Subcutaneous abdominal adipose tissue (tissue), 5 donors: Measurements from ENCODE around the gene PAX7.

ENCODE experiments used
- H3K27ac ChIP-seq: one replicate; pipeline ENCODE4 v1.7.0; 2013; ENCODE audit warnings: low read depth, mild to moderate bottlenecking, inconsistent platforms, low read length, moderate library complexity
- H3K27me3 ChIP-seq, 5 donors: one replicate each; pipeline ENCODE4 v1.7.0; 2013; ENCODE audit warnings: low read length in 5 of 5, inconsistent platforms in 1 of 5; ENCODE audit not compliant: control insufficient read depth in 5 of 5, insufficient read depth in 4 of 5
- H3K36me3 ChIP-seq, 5 donors: one replicate each; pipeline ENCODE4 v1.7.0; 2013; ENCODE audit warnings: low read length in 5 of 5; ENCODE audit not compliant: control insufficient read depth in 5 of 5, insufficient read depth in 5 of 5
- H3K4me1 ChIP-seq, 5 donors: one replicate each; pipeline ENCODE4 v1.7.0; 2013; ENCODE audit warnings: low read length in 5 of 5, mild to moderate bottlenecking in 3 of 5, moderate library complexity in 1 of 5; ENCODE audit not compliant: control insufficient read depth in 5 of 5, insufficient read depth in 5 of 5
- H3K4me3 ChIP-seq, 5 donors: one replicate each; pipeline ENCODE4 v1.7.0; 2013; ENCODE audit warnings: low read length in 5 of 5, low read depth in 1 of 5
- H3K9ac ChIP-seq, 5 donors: one replicate each; pipeline ENCODE4 v1.7.0; 2013; ENCODE audit warnings: low read length in 5 of 5, mild to moderate bottlenecking in 4 of 5, moderate library complexity in 3 of 5
- H3K9me3 ChIP-seq, 5 donors: one replicate each; pipeline ENCODE4 v1.7.0; 2013; ENCODE audit warnings: low read length in 5 of 5; ENCODE audit not compliant: control insufficient read depth in 5 of 5
- donor health status: healthy.
- donor health status: healthy.
- donor health status: healthy.
- donor health status: healthy.
- donor health status: healthy.

The PAX7 gene

GRCh38 chr1:18618546-18619466 is 11.8 kb upstream of the PAX7 start:
- no peak overlapping the region for H3K9ac ChIP-seq
- H3K27me3 ChIP-seq: peaks cover 0 to 29% (median 27%) of the 10 kb centered on the region in 5 donors
- peaks cover 0 to 5% (median 0%) of the 10 kb centered on the region in 5 donors for H3K9me3 ChIP-seq
- no peak overlapping the region for H3K27ac ChIP-seq
- H3K36me3 ChIP-seq: no peaks in the 10 kb centered on the region
- no peak overlapping the region for H3K4me3 ChIP-seq
- H3K4me1 ChIP-seq: no peaks in the 10 kb centered on the region

GRCh38 chr1:18619467-18619835 is 11.2 kb upstream of the PAX7 start:
- Histone ChIP-seq H3K36me3 (no peaks in the 10 kb centered on the region), H3K27ac (no peak overlapping the region), H3K4me3 (no peak overlapping the region), H3K9ac (no peak overlapping the region), H3K9me3 (no peaks in the 10 kb centered on the region), H3K4me1 (no peaks in the 10 kb centered on the region), H3K27me3 (peaks cover under 1 to 27% (median 21%) of the 10 kb centered on the region in 5 donors)

GRCh38 chr1:18628511-18628910 is 2.1 kb upstream of the PAX7 start:
- H3K4me1 ChIP-seq: peaks cover 0 to 4% (median 0%) of the 10 kb centered on the region in 5 donors
- H3K36me3 ChIP-seq: no peaks in the 10 kb centered on the region
- H3K4me3 ChIP-seq: no peak overlapping the region
- H3K27me3 ChIP-seq: peaks cover 38 to 80% (median 62%) of the 10 kb centered on the region in 5 donors
- H3K9ac ChIP-seq: no peak overlapping the region
- H3K27ac ChIP-seq: no peak overlapping the region
- H3K9me3 ChIP-seq: no peaks in the 10 kb centered on the region

GRCh38 chr1:18629659-18630510 is 761 bp upstream of the PAX7 start:
- no peaks in the 10 kb centered on the region for H3K36me3 ChIP-seq
- peaks cover 0 to 4% (median 0%) of the 10 kb centered on the region in 5 donors for H3K4me1 ChIP-seq
- H3K4me3 ChIP-seq: no peak overlapping the region
- H3K9me3 ChIP-seq: no peaks in the 10 kb centered on the region
- H3K27ac ChIP-seq: no peak overlapping the region
- no peak overlapping the region for H3K9ac ChIP-seq
- peaks cover 45 to 83% (median 68%) of the 10 kb centered on the region in 5 donors for H3K27me3 ChIP-seq

- Histone ChIP-seq H3K27me3 (peaks cover 58 to 85% (median 74%) of the 10 kb centered on the region in 5 donors), H3K36me3 (no peaks in the 10 kb centered on the region), H3K4me3 (no peak overlapping the region)
Measured at GRCh38 chr1:18631496-18632217, 1.0 kb downstream of the PAX7 start.

GRCh38 chr1:18632218-18632588 is 1.6 kb downstream of the PAX7 start:
- H3K4me1 ChIP-seq: peaks cover 0 to 4% (median 2%) of the 10 kb centered on the region in 5 donors
- no peak overlapping the region for H3K27ac ChIP-seq
- no peaks in the 10 kb centered on the region for H3K9me3 ChIP-seq
- H3K27me3 ChIP-seq: peaks cover 62 to 91% (median 79%) of the 10 kb centered on the region in 5 donors
- H3K36me3 ChIP-seq: no peaks in the 10 kb centered on the region
- H3K9ac ChIP-seq: no peak overlapping the region
- H3K4me3 ChIP-seq: no peak overlapping the region

More at GRCh38 chr1:18631496-18632217, 1.0 kb downstream of the PAX7 start:
- H3K9ac ChIP-seq: no peak overlapping the region
- H3K4me1 ChIP-seq: peaks cover 0 to 4% (median 0%) of the 10 kb centered on the region in 5 donors
- H3K27ac ChIP-seq: no peak overlapping the region
- H3K9me3 ChIP-seq: no peaks in the 10 kb centered on the region

- Histone ChIP-seq H3K27me3 (peaks cover 69 to 91% (median 82%) of the 10 kb centered on the region in 5 donors), H3K27ac (no peak overlapping the region), H3K9me3 (no peaks in the 10 kb centered on the region), H3K9ac (no peak overlapping the region), H3K4me1 (peaks cover 0 to 4% (median 2%) of the 10 kb centered on the region in 5 donors), H3K4me3 (no peak overlapping the region), H3K36me3 (no peaks in the 10 kb centered on the region)
Measured at GRCh38 chr1:18632783-18633421, 2.3 kb downstream of the PAX7 start.

GRCh38 chr1:18633422-18634155 is 2.9 kb downstream of the PAX7 start:
- no peak overlapping the region for H3K9ac ChIP-seq
- peaks cover 72 to 91% (median 82%) of the 10 kb centered on the region in 5 donors for H3K27me3 ChIP-seq
- peaks cover 0 to 4% (median 2%) of the 10 kb centered on the region in 5 donors for H3K4me1 ChIP-seq
- no peaks in the 10 kb centered on the region for H3K9me3 ChIP-seq
- no peaks in the 10 kb centered on the region for H3K36me3 ChIP-seq
- H3K27ac ChIP-seq: no peak overlapping the region
- no peak overlapping the region for H3K4me3 ChIP-seq

GRCh38 chr1:18634276-18634675 is 3.6 kb downstream of the PAX7 start:
- no peaks in the 10 kb centered on the region for H3K36me3 ChIP-seq
- H3K27me3 ChIP-seq: peaks cover 70 to 91% (median 82%) of the 10 kb centered on the region in 5 donors
- H3K4me3 ChIP-seq: no peak overlapping the region
- H3K4me1 ChIP-seq: peaks cover 0 to 4% (median 2%) of the 10 kb centered on the region in 5 donors
- H3K9ac ChIP-seq: no peak overlapping the region
- no peak overlapping the region for H3K27ac ChIP-seq
- no peaks in the 10 kb centered on the region for H3K9me3 ChIP-seq
